HepG2 (cell line): ENCODE measurements around the gene CHL1. TPM values are rescaled to one million over a fixed set of nuclear protein-coding genes. Genes with fewer than 3 reads are reported as not detected.

Experiments used
- ATAC-seq: fragments of 200-7000 bp; cut with Tn5 transposase; 3 replicates; pipeline ENCODE4 v1.9.1; 2020; ENCODE audit warnings: mild to moderate bottlenecking, moderate library complexity
- BruUV-seq: library from RNA; stranded (reverse); fragments of 400-500 nt; replicated peaks from 2 replicates; lab custom pipeline; 2021; lab: Mats Ljungman, UMichigan
- CTCF ChIA-PET: fragments of 300-600 bp; formaldehyde crosslinking; extraction: SDS; loops from one replicate; lab custom pipeline; 2021; ENCODE audit warnings: low total read pairs, inconsistent platforms, low intra/inter-chr PET ratio; lab: Yijun Ruan, JAX
- POLR2A ChIA-PET: fragments of 350-600 bp; sonication (Branson Sonifier 250); formaldehyde crosslinking; loops from one replicate; lab custom pipeline; 2020; ENCODE audit warnings: antibody characterized with exemption, inconsistent platforms; lab: Yijun Ruan, JAX
- DNase-seq: peaks from one replicate; pipeline ENCODE4 v3.0.0-alpha.2; 2015; ENCODE audit warnings: low spot score
- FAIRE-seq: peaks from 3 replicates; lab custom pipeline; 2011; peaks lifted over from hg19 to GRCh38; lab: Jason Lieb, UNC
- H2AFZ ChIP-seq: one replicate; pipeline ENCODE4 v1.6.1; 2011; ENCODE audit warnings: low read length, inconsistent platforms
- H3K27ac ChIP-seq: fragments of 300-600 bp; 3 replicates; pipeline ENCODE4 v1.8.0; 2011; ENCODE audit warnings: mixed run types, mild to moderate bottlenecking, mixed read lengths, low read length, inconsistent platforms; ENCODE audit not compliant: insufficient read depth; ENCODE audit errors: extremely low read length
- H3K27me3 ChIP-seq, 2 experiments: fragments of 200-600 bp in 1 of 2; 2 replicates in 1 of 2; 3 replicates in 1 of 2; pipeline versions ENCODE4 v1.6.0 to v1.8.0; 2011; ENCODE audit warnings: low read length in 2 of 2, mild to moderate bottlenecking in 2 of 2, moderate library complexity in 2 of 2, inconsistent platforms in 1 of 2; ENCODE audit not compliant: insufficient read depth in 2 of 2, control insufficient read depth in 1 of 2
- H3K36me3 ChIP-seq, 2 experiments: fragments of 200-600 bp in 1 of 2; replicated peaks in 1 of 2; 2 replicates in 1 of 2; 3 replicates in 1 of 2; pipeline versions ENCODE4 v1.5.1 to v1.8.0; 2011; ENCODE audit warnings: low read length in 2 of 2, inconsistent platforms in 1 of 2; ENCODE audit not compliant: insufficient read depth in 2 of 2, control insufficient read depth in 1 of 2
- H3K4me1 ChIP-seq: 2 replicates; pipeline ENCODE4 v1.5.1; 2012; ENCODE audit warnings: low read length, inconsistent platforms; ENCODE audit not compliant: insufficient read depth
- H3K4me2 ChIP-seq: 2 replicates; pipeline ENCODE4 v1.6.0; 2011; ENCODE audit warnings: low read depth, low read length, inconsistent platforms
- H3K4me3 ChIP-seq, 3 experiments: fragments of 200-600 bp in 1 of 3; sonication (generic), shearing (Covaris generic) in 1 of 3; replicated peaks in 1 of 3; 2 replicates each; pipeline ENCODE4 v1.5.1; 2011 to 2016; ENCODE audit warnings: low read length in 3 of 3, inconsistent platforms in 2 of 3, low read depth in 2 of 3, mild to moderate bottlenecking in 2 of 3, control low read depth in 1 of 3, mixed read lengths in 1 of 3; ENCODE audit not compliant: insufficient read depth in 1 of 3
- H3K79me2 ChIP-seq: one replicate; pipeline ENCODE4 v1.6.1; 2011; ENCODE audit warnings: low read length, inconsistent platforms; ENCODE audit not compliant: insufficient read depth
- H3K9ac ChIP-seq: 2 replicates; pipeline ENCODE4 v1.6.0; 2011; ENCODE audit warnings: mild to moderate bottlenecking, low read depth, low read length, inconsistent platforms; ENCODE audit not compliant: insufficient read depth
- H3K9me3 ChIP-seq: 2 replicates; pipeline ENCODE4 v1.5.1; 2012; ENCODE audit warnings: mild to moderate bottlenecking, low read length
- H4K20me1 ChIP-seq: 2 replicates; pipeline ENCODE4 v1.6.0; 2011; ENCODE audit warnings: inconsistent platforms, mild to moderate bottlenecking, low read length, moderate library complexity; ENCODE audit not compliant: insufficient read depth
- BRD4 ChIP-seq: sonication (generic); formaldehyde crosslinking; IDR thresholded peaks from 2 replicates; pipeline ENCODE4 v1.4.0; 2020; ENCODE audit warnings: missing genetic modification reagents
- CBX1 ChIP-seq: IDR thresholded peaks from one replicate; pipeline ENCODE4 v1.6.1; 2016; ENCODE audit warnings: antibody characterized with exemption, low read depth
- CREBL2 ChIP-seq: sonication (generic); formaldehyde crosslinking; IDR thresholded peaks from 2 replicates; pipeline ENCODE4 v1.8.1; 2023; ENCODE audit warnings: missing genetic modification reagents, mild to moderate bottlenecking, borderline replicate concordance
- HNF4G ChIP-seq, 2 experiments: sonication (generic) in 1 of 2; formaldehyde crosslinking in 1 of 2; IDR thresholded peaks; 2 replicates each; pipeline versions ENCODE4 v1.4.0 to v1.6.1; 2011 to 2020; ENCODE audit warnings: borderline replicate concordance in 2 of 2, low read depth in 2 of 2, mild to moderate bottlenecking in 2 of 2, low read length in 1 of 2, missing genetic modification reagents in 1 of 2, moderate library complexity in 1 of 2
- KAT2B ChIP-seq: fragments of 150-350 bp; IDR thresholded peaks from 2 replicates; pipeline ENCODE4 v1.6.1; 2014; ENCODE audit warnings: low read depth, low read length, borderline replicate concordance
- KMT2B ChIP-seq: IDR thresholded peaks from 2 replicates; pipeline ENCODE4 v1.6.1; 2016; ENCODE audit warnings: missing genetic modification reagents, missing compliant biosample characterization
- SNRNP70 ChIP-seq: fragments of 200-400 bp; formaldehyde crosslinking; IDR thresholded peaks from 2 replicates; pipeline ENCODE4 v1.6.1; 2017; ENCODE audit warnings: mild to moderate bottlenecking, low read depth, low read length, moderate library complexity
- ZNF207 ChIP-seq: fragments of 450-650 bp; IDR thresholded peaks from 2 replicates; pipeline ENCODE4 v1.6.1; 2016; ENCODE audit warnings: antibody characterized with exemption, borderline replicate concordance
- in situ Hi-C: cut with HindIII; loops from 2 replicates; pipeline ENCODE4 v1.10.0; 2017; ENCODE audit warnings: low pct_unique_long_range_greater_than_20kb; ENCODE audit not compliant: extremely low pct_ligation_motif_present
- intact Hi-C: fragments of 100-400 bp; cut with micrococcal nuclease; formaldehyde crosslinking; loops from one replicate; pipeline ENCODE4 v1.10.0; 2022; ENCODE audit not compliant: unreplicated experiment
- polyA plus RNA-seq, 8 experiments: library from polyadenylated mRNA; depleted of rRNA in 3 of 8; stranded (reverse) in 7 of 8; unstranded in 1 of 8; fragments of >200 nt; fragmentation: Illumina TruSeq in 4 of 8; extraction: Trizol in 4 of 8; gene quantifications; 2 replicates each; pipeline versions ENCODE4 v1.2.1 to v1.2.3, GENCODE V29; 2011 to 2016; ENCODE audit warnings: low read depth in 4 of 8, missing spikeins in 1 of 8, mixed read lengths in 1 of 8; ENCODE audit not compliant: insufficient read depth in 1 of 8
- total RNA-seq, 5 experiments: library from RNA; depleted of rRNA; stranded (reverse); fragments of >200 nt; fragmentation: Illumina TruSeq; extraction: Trizol; gene quantifications; 2 replicates each; pipeline ENCODE4 v1.2.3, GENCODE V29; 2016; ENCODE audit warnings: low read depth in 1 of 5
- TF ChIP-seq, protein P1 (sequence below): sonication (generic); formaldehyde crosslinking; IDR thresholded peaks from 2 replicates; pipeline ENCODE4 v1.5.1; 2020; ENCODE audit warnings: missing genetic modification reagents, mild to moderate bottlenecking, borderline replicate concordance

The CHL1 gene
- total and polyA plus RNA-seq, 2 of the 13 experiments (the other 11 are each of a cell fraction or from before 2014, with no cell fraction given): not detected

- CTCF ChIA-PET: no interaction called here
- POLR2A ChIA-PET: no interaction called here
- no peaks in the 10 kb centered on the region for H3K27me3 ChIP-seq
- no peak overlapping the region for H2AFZ ChIP-seq
- in situ Hi-C loops (no loop called here), intact Hi-C loops (no loop called here)
- H3K4me2 ChIP-seq: no peak overlapping the region
- no peaks in the 10 kb centered on the region for H4K20me1 ChIP-seq
- DNase-seq: no peak
- no peak overlapping the region for H3K9ac ChIP-seq
- H3K36me3 ChIP-seq: no peaks in the 10 kb centered on the region
- peaks cover 26% of the 10 kb centered on the region; the same call in 1 of the 2 replicates for H3K9me3 ChIP-seq
- no peak overlapping the region for H3K4me3 ChIP-seq
- no peaks in the 10 kb centered on the region for H3K4me1 ChIP-seq
- BruUV-seq: no TSS peak
- H3K79me2 ChIP-seq: no peaks in the 10 kb centered on the region
- no peak overlapping the region for H3K27ac ChIP-seq
- no peak for ATAC-seq
- TF ChIP-seq ZNF207: no peak
- TF ChIP-seq SNRNP70: no peak
- TF ChIP-seq CREBL2: no peak
- TF ChIP-seq BRD4: no peak
- TF ChIP-seq CBX1: no peak
- no peak for TF ChIP-seq HNF4G (IDR thresholded peaks at IDR 0.05; ENCODE audit: borderline replicate concordance, low read depth, low read length)
- TF ChIP-seq HNF4G (CRISPR knock-in tag; IDR thresholded peaks at IDR 0.05; ENCODE audit: borderline replicate concordance, low read depth): no peak
- TF ChIP-seq, protein P1, sequence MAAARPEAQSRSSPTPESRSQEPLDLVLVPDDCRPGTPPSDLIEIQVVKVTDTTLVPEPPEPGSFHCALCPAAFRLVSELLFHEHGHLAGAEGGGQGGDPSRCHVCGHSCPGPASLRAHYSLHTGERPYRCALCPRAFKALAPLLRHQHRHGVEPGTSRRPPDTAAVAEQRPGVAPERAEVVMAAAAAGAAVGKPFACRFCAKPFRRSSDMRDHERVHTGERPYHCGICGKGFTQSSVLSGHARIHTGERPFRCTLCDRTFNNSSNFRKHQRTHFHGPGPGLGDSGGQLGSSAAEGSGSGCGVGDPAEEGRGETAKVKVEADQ: no peak
- no peak for TF ChIP-seq KAT2B
- TF ChIP-seq KMT2B (CRISPR knock-in tag): no peak
- TF ChIP-seq, all 625 proteins: peak for 0
- no peak for FAIRE-seq
Measured at GRCh38 chr3:166071-166470, 30.5 kb upstream of the CHL1 start.
